GM18505 (cell line): ENCODE measurements around the gene SSTR5.

Experiments used
- ATAC-seq: cut with Tn5 transposase; IDR thresholded peaks from one replicate; pipeline ENCODE4 v1.9.1; 2021; ENCODE audit not compliant: unreplicated experiment
- POLR2A ChIP-seq: IDR thresholded peaks from 4 replicates; pipeline ENCODE4 v1.6.1; 2011; ENCODE audit warnings: borderline replicate concordance; ENCODE audit not compliant: insufficient read depth, insufficient read length; ENCODE audit errors: extremely low read depth

SSTR5 gene

GRCh38 chr16:1108299-1109252 lies 36.0 kb downstream of the SSTR5 start:
- no peak for TF ChIP-seq POLR2A
- ATAC-seq, result no peak

- no peak for ATAC-seq
- TF ChIP-seq POLR2A, result no peak
Observed at GRCh38 chr16:1109648-1110047, 37.1 kb downstream of the SSTR5 start.

GRCh38 chr16:1112506-1113184 lies 40.1 kb downstream of the SSTR5 start:
- no peak for TF ChIP-seq POLR2A

GRCh38 chr16:1113489-1113888 lies 40.9 kb downstream of the SSTR5 start:
- ATAC-seq, result no peak

More at GRCh38 chr16:1112506-1113184, 40.1 kb downstream of the SSTR5 start:
- ATAC-seq, result no peak

GRCh38 chr16:1113889-1114526 lies 41.5 kb downstream of the SSTR5 start:
- TF ChIP-seq POLR2A, result no peak
- ATAC-seq, result no peak

More at GRCh38 chr16:1113489-1113888, 40.9 kb downstream of the SSTR5 start:
- TF ChIP-seq POLR2A, result no peak

GRCh38 chr16:1116693-1117077 lies 44.1 kb downstream of the SSTR5 start:
- no peak for TF ChIP-seq POLR2A
- ATAC-seq, result no peak

GRCh38 chr16:1117176-1117900 lies 44.8 kb downstream of the SSTR5 start:
- no peak for TF ChIP-seq POLR2A
- no peak for ATAC-seq

GRCh38 chr16:1117926-1118325 lies 45.4 kb downstream of the SSTR5 start:
- ATAC-seq, result no peak
- TF ChIP-seq POLR2A, result no peak

- ATAC-seq, result no peak
- no peak for TF ChIP-seq POLR2A
Observed at GRCh38 chr16:1119129-1119528, 46.6 kb downstream of the SSTR5 start.

- no peak for TF ChIP-seq POLR2A
- no peak for ATAC-seq
Observed at GRCh38 chr16:1119766-1120576, 47.4 kb downstream of the SSTR5 start.

- no peak for ATAC-seq
- TF ChIP-seq POLR2A, result no peak
Observed at GRCh38 chr16:1120577-1120941, 48.0 kb downstream of the SSTR5 start.

- ATAC-seq, result no peak
- TF ChIP-seq POLR2A, result no peak
Observed at GRCh38 chr16:1121009-1121408, 48.5 kb downstream of the SSTR5 start.
